ENCODE measurements around the gene CAPS2. TPM values are rescaled to one million over a fixed set of nuclear protein-coding genes. Genes with fewer than 3 reads are reported as not detected.

CAPS2 gene
- total RNA-seq, 1 donor from 2014 or later = 2.1 TPM

- Mint-ChIP-seq H3K9me3 (ENCODE audit: unreplicated experiment) (no peaks in the 10 kb centered on the region), H3K4me3 (ENCODE audit: unreplicated experiment) (no peak overlapping the region), H3K36me3 (ENCODE audit: low read depth, unreplicated experiment) (no peaks in the 10 kb centered on the region), H3K27ac (ENCODE audit: unreplicated experiment) (no peak overlapping the region), H3K4me1 (ENCODE audit: unreplicated experiment) (no peaks in the 10 kb centered on the region), H3K27me3 (ENCODE audit: unreplicated experiment) (peaks cover 3% of the 10 kb centered on the region)
- TF ChIP-seq CTCF (IDR thresholded peaks at IDR 0.05; ENCODE audit: unreplicated experiment) = no peak
- no peak for DNase-seq (ENCODE audit: low spot score)
These were observed 21.8 kb downstream of the CAPS2 start for GRCh38 chr12:75308279-75308678.

GRCh38 chr12:75305412-75306332, 24.5 kb downstream of the CAPS2 start:
- no peak for DNase-seq (ENCODE audit: low spot score)
- Mint-ChIP-seq H3K9me3 (ENCODE audit: unreplicated experiment) (no peaks in the 10 kb centered on the region), H3K27ac (ENCODE audit: unreplicated experiment) (no peak overlapping the region), H3K27me3 (ENCODE audit: unreplicated experiment) (peaks cover 3% of the 10 kb centered on the region), H3K4me1 (ENCODE audit: unreplicated experiment) (no peaks in the 10 kb centered on the region), H3K36me3 (ENCODE audit: low read depth, unreplicated experiment) (no peaks in the 10 kb centered on the region), H3K4me3 (ENCODE audit: unreplicated experiment) (no peak overlapping the region)
- no peak for TF ChIP-seq CTCF (IDR thresholded peaks at IDR 0.05; ENCODE audit: unreplicated experiment)

GRCh38 chr12:75302781-75303180, 27.3 kb downstream of the CAPS2 start:
- Mint-ChIP-seq H3K4me1 (ENCODE audit: unreplicated experiment) (no peaks in the 10 kb centered on the region), H3K27me3 (ENCODE audit: unreplicated experiment) (no peaks in the 10 kb centered on the region), H3K4me3 (ENCODE audit: unreplicated experiment) (no peak overlapping the region), H3K9me3 (ENCODE audit: unreplicated experiment) (no peaks in the 10 kb centered on the region), H3K27ac (ENCODE audit: unreplicated experiment) (no peak overlapping the region), H3K36me3 (ENCODE audit: low read depth, unreplicated experiment) (no peaks in the 10 kb centered on the region)
- DNase-seq (ENCODE audit: low spot score) = no peak
- TF ChIP-seq CTCF (IDR thresholded peaks at IDR 0.05; ENCODE audit: unreplicated experiment) = no peak

GRCh38 chr12:75302225-75302624, 27.9 kb downstream of the CAPS2 start:
- no peak overlapping the region for H3K27ac Mint-ChIP-seq (ENCODE audit: unreplicated experiment)
- no peaks in the 10 kb centered on the region for H3K27me3 Mint-ChIP-seq (ENCODE audit: unreplicated experiment)
- H3K4me3 Mint-ChIP-seq (ENCODE audit: unreplicated experiment) = no peak overlapping the region

More at GRCh38 chr12:75302225-75302624, 27.9 kb downstream of the CAPS2 start:
- TF ChIP-seq CTCF (IDR thresholded peaks at IDR 0.05; ENCODE audit: unreplicated experiment) = no peak
- no peak for DNase-seq (ENCODE audit: low spot score)
- Mint-ChIP-seq H3K36me3 (ENCODE audit: low read depth, unreplicated experiment) (no peaks in the 10 kb centered on the region), H3K4me1 (ENCODE audit: unreplicated experiment) (no peaks in the 10 kb centered on the region), H3K9me3 (ENCODE audit: unreplicated experiment) (no peaks in the 10 kb centered on the region)

Data from endothelial cell (in vitro differentiated cells).